Urinary bladder (tissue), 4 donors: Measurements from ENCODE around the gene ULK4. TPM values are rescaled to one million over a fixed set of nuclear protein-coding genes. Genes with fewer than 3 reads are reported as not detected.
"Not testable (repeated sequence)": the region's sequence is repeated elsewhere in the genome, so short reads cannot be mapped to it uniquely, and the experiment has no call there.

Experiments
- DNase-seq: peaks from one replicate; pipeline ENCODE4 v3.0.0-alpha.2; 2015; ENCODE audit errors: extremely low spot score
- H3K27ac ChIP-seq: one replicate; pipeline ENCODE4 v1.5.1; 2013; ENCODE audit warnings: low read depth, mild to moderate bottlenecking, moderate library complexity
- H3K36me3 ChIP-seq: one replicate; pipeline ENCODE4 v1.6.1; 2013; ENCODE audit warnings: mild to moderate bottlenecking, moderate library complexity; ENCODE audit not compliant: insufficient read depth
- H3K4me1 ChIP-seq: one replicate; pipeline ENCODE4 v1.6.1; 2013; ENCODE audit warnings: mild to moderate bottlenecking, moderate library complexity; ENCODE audit not compliant: insufficient read depth
- H3K4me3 ChIP-seq: one replicate; pipeline ENCODE4 v1.5.1; 2013; ENCODE audit warnings: low read depth, low read length
- WGBS: extraction: QIAGEN DNeasy Blood & Tissue Kit; methylation state at CpG from one replicate; pipeline ENCODE4 v1.1.7; 2013; 5-methylcytosine and 5-hydroxymethylcytosine counted together
- polyA plus RNA-seq: library from polyadenylated mRNA; stranded (reverse); fragments of 200-250 nt; gene quantifications from one replicate; pipeline ENCODE4 v1.2.3, GENCODE V29; 2013
- total RNA-seq: library from RNA; depleted of rRNA; stranded (reverse); fragments of >200 nt; gene quantifications from one replicate; pipeline ENCODE4 v1.2.3, GENCODE V29; 2014
- donor health status: healthy with polysubstance abuse.
- donor health status: healthy.

Gene ULK4
- total and polyA plus RNA-seq, 2 donors = 2.3 to 22.4 TPM

- DNase-seq = no peak
- WGBS = 66% methylated on average over 2 of the region's 2 CpGs
- H3K36me3 ChIP-seq = no peaks in the 10 kb centered on the region
- H3K27ac ChIP-seq = no peak overlapping the region
- H3K4me3 ChIP-seq = no peak overlapping the region
- no peaks in the 10 kb centered on the region for H3K4me1 ChIP-seq
Measured at GRCh38 chr3:41932464-41932863, 29.4 kb downstream of the ULK4 start.

- no peak overlapping the region for H3K4me3 ChIP-seq
- no peaks in the 10 kb centered on the region for H3K36me3 ChIP-seq
- H3K4me1 ChIP-seq = no peaks in the 10 kb centered on the region
- no peak for DNase-seq
- WGBS = 88% methylated on average over 5 of the region's 5 CpGs
- no peak overlapping the region for H3K27ac ChIP-seq
Measured at GRCh38 chr3:41920406-41920965, 41.4 kb downstream of the ULK4 start.

DNA sequence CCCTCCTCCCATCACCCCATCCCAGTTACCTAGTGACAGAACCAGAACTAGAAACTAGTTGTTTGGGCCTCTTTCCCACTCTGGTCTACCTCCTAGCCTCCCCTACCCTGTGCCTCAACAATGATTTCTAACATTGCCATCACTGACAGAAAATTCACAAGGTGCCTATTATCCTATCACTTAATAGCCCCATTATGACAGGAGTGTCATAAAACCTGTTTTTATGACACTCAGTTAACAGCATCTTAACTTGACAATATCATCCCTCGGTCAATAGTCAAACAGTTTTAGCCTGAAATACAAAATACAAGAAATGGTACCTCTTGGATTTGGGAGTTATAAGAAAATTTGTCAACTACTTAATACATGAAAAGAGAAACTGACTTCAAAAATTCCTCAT is 46.5 kb downstream of the ULK4 start:
- Histone ChIP-seq H3K36me3 (no peaks in the 10 kb centered on the region), H3K27ac (no peak overlapping the region), H3K4me1 (no peaks in the 10 kb centered on the region), H3K4me3 (no peak overlapping the region)
- DNase-seq = no peak
- 85% methylated on average over 1 of the region's 1 CpG for WGBS

- Histone ChIP-seq H3K36me3 (no peaks in the 10 kb centered on the region), H3K4me3 (no peak overlapping the region), H3K27ac (no peak overlapping the region), H3K4me1 (no peaks in the 10 kb centered on the region)
- WGBS = 93% methylated on average over 1 of the region's 1 CpG
- no peak for DNase-seq
Measured at GRCh38 chr3:41912280-41912679, 49.6 kb downstream of the ULK4 start.

- DNase-seq = no peak
- Histone ChIP-seq H3K27ac (no peak overlapping the region), H3K36me3 (no peaks in the 10 kb centered on the region), H3K4me1 (no peaks in the 10 kb centered on the region), H3K4me3 (no peak overlapping the region)
- 96% methylated on average over 3 of the region's 3 CpGs for WGBS
Measured at GRCh38 chr3:41907330-41908073, 54.4 kb downstream of the ULK4 start.

DNA sequence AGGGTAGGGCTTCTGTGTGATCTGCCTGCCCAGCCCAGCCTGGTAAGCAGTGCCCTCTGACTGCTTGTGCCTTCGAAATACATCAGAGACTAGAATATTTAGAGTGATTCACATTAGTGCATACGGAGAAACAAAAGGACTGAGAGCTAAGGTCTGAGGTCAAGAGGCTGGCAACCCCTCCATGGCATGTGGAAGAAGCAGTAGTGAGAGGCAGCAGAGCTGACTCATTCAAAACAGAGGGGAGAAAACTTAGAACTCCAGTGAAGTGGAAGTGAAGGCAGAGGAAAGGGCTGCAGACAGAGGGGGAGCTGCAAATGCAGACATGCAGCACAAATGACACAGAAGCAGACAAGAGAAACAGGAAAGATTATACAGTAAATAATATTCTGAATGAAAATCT is 61.6 kb downstream of the ULK4 start:
- DNase-seq = no peak
- Histone ChIP-seq H3K4me1 (no peaks in the 10 kb centered on the region), H3K4me3 (no peak overlapping the region), H3K27ac (no peak overlapping the region), H3K36me3 (no peaks in the 10 kb centered on the region)
- WGBS = 74% methylated on average over 2 of the region's 2 CpGs

DNA sequence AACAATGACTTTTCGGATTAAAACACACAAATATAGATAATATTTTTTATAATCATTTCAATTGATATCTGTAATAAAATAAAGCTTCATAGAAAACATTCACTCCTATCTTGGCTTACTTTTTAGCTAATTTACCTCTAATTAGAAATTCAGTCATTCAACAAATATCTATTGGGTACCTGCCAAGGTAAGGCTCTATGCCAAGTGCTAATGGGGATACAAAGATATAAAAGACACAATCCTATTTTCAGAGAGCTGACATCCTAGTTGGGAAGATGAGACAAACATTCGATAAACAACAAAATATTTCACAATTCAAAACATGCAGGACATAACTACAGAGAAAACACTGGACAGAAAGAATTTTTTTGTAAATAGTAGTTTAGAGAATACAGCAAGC is 63.3 kb downstream of the ULK4 start:
- Histone ChIP-seq H3K27ac (no peak overlapping the region), H3K4me3 (no peak overlapping the region), H3K36me3 (no peaks in the 10 kb centered on the region), H3K4me1 (no peaks in the 10 kb centered on the region)
- DNase-seq = no peak
- 88% methylated on average over 2 of the region's 2 CpGs for WGBS

DNA sequence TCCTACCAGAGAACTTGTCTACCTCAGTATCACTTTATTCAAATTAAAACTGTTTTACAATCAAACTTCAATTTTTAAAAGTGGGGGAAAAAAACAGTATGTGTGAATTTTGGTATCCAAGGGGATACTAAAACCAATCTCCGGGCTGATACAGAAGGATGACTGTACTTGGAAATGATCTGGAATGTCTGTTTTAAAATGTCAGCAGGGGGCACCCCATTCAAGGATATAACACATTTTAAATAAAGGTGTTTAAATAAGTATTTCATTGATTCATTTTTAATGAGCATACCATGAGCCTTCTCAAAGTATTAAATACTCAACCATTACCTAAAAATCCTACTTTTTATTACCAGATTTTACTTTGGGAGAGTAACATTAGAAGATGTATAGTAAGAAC is 67.9 kb downstream of the ULK4 start:
- DNase-seq = no peak
- 18% methylated on average over 1 of the region's 1 CpG for WGBS
- Histone ChIP-seq H3K4me1 (no peaks in the 10 kb centered on the region), H3K4me3 (no peak overlapping the region), H3K27ac (no peak overlapping the region), H3K36me3 (no peaks in the 10 kb centered on the region)

GRCh38 chr3:41888368-41889076 is 73.4 kb downstream of the ULK4 start:
- Histone ChIP-seq H3K27ac (no peak overlapping the region), H3K4me3 (no peak overlapping the region), H3K36me3 (no peaks in the 10 kb centered on the region), H3K4me1 (no peaks in the 10 kb centered on the region)
- DNase-seq = no peak
- 44% methylated on average over 3 of the region's 3 CpGs for WGBS

DNA sequence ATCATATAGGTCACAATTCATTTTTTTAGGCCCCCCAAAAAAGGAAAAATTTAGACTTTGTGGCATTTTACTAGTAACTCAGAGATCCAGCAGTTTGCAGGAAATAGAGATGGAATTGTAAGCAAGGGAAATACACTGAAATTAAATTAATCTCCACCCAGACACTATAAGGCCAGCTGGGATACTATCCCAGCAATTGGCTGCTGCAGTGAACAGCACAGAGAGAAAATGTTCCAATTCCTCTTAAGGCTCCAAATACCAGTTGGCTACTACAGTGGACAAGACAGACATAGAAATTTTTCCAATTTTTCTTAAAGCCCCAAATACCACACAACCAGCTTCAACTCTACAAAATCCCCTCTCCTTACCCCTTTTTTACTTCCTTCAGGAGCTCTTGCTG is 78.9 kb downstream of the ULK4 start:
- no peaks in the 10 kb centered on the region for H3K36me3 ChIP-seq
- H3K4me1 ChIP-seq = no peaks in the 10 kb centered on the region
- H3K27ac ChIP-seq = no peak overlapping the region
- DNase-seq = no peak
- no peak overlapping the region for H3K4me3 ChIP-seq

DNA sequence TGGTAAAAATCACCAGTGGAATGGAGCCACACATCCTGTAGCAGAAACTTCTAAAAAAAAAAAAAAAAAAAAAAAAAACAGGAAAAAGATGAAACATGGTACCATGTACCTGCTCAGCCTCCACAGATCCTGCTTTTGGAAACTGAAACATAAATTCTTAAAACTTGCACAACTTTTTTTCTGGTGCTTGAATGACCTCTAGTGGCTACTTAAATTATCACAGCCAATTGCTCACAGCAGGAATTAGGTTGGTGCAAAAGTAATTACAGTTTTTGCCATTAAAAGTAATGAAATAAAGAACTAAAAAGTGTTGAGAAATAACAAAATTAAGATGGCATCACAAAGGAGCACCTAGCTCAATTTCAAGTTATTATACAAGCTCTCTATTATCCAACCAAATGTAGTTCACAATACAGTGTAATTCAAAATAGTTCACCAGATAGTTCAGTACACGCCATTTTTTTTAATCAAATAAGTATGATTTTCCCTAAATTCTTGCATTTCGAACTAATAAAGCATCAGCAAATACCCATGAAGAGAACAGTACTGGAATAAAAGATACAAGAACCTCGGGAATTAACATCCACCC is 80.6 kb downstream of the ULK4 start:
- DNase-seq = peak; percentile 36
- Histone ChIP-seq H3K27ac (no peak overlapping the region), H3K4me1 (no peaks in the 10 kb centered on the region), H3K4me3 (no peak overlapping the region), H3K36me3 (no peaks in the 10 kb centered on the region)
- 62% methylated on average over 3 of the region's 3 CpGs for WGBS

GRCh38 chr3:41880387-41880786 is 81.5 kb downstream of the ULK4 start:
- Histone ChIP-seq H3K27ac (no peak overlapping the region), H3K4me1 (no peaks in the 10 kb centered on the region), H3K4me3 (no peak overlapping the region), H3K36me3 (no peaks in the 10 kb centered on the region)
- DNase-seq = no peak
- 69% methylated on average over 2 of the region's 2 CpGs for WGBS

DNA sequence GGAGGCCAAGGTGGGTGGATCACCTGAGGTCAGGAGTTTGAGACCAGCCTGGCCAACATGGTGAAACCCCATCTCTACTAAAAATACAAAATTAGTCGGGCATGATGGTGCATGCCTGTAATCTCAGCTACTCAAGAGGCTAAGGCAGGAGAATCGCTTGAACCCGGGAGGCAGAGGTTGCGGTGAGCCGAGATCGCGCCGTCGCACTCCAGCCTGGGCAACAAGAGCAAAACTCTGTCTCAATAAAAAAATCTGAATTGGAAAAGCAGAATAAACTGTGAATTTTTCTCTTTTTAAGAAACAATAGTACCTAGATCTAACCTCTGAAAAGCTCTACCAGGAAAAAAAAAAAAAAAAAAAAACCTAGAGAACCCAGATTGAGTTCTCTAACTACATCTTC is 84.2 kb downstream of the ULK4 start:
- not testable (repeated sequence) for H3K27ac ChIP-seq, DNase-seq, H3K4me3 ChIP-seq, H3K4me1 ChIP-seq, H3K36me3 ChIP-seq
- 93% methylated on average over 9 of the region's 9 CpGs for WGBS

- H3K4me3 ChIP-seq = no peak overlapping the region
- WGBS = 92% methylated on average over 4 of the region's 4 CpGs
Measured at GRCh38 chr3:41874022-41874421, 87.9 kb downstream of the ULK4 start.

More at GRCh38 chr3:41874022-41874421, 87.9 kb downstream of the ULK4 start:
- Histone ChIP-seq H3K4me1 (no peaks in the 10 kb centered on the region), H3K36me3 (no peaks in the 10 kb centered on the region), H3K27ac (no peak overlapping the region)
- DNase-seq = no peak
